GM21528 (cell line): Measurements from ENCODE around the gene R3HDM2.
A peak's percentile ranks its signal among the peaks of the same experiment; 100 is the strongest.

Experiments
- ATAC-seq: cut with Tn5 transposase; IDR thresholded peaks from one replicate; pipeline ENCODE4 v1.9.1; 2021; ENCODE audit warnings: mild to moderate bottlenecking, moderate library complexity; ENCODE audit not compliant: unreplicated experiment, low FRiP score

Gene R3HDM2

GRCh38 chr12:57235017-57235727, 195.7 kb downstream of the R3HDM2 start:
- ATAC-seq: no peak

GRCh38 chr12:57234571-57235016, 196.2 kb downstream of the R3HDM2 start:
- no peak for ATAC-seq

DNA sequence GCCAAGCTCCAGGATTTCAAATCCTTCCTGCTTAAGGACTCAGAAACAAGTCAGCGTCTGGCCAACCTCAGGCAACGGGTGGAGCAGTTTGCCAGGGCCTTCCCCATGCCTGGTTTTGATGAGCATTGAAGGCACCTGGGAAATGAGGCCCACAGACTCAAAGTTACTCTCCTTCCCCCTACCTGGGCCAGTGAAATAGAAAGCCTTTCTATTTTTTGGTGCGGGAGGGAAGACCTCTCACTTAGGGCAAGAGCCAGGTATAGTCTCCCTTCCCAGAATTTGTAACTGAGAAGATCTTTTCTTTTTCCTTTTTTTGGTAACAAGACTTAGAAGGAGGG, 196.6 kb downstream of the R3HDM2 start:
- no peak for ATAC-seq

DNA sequence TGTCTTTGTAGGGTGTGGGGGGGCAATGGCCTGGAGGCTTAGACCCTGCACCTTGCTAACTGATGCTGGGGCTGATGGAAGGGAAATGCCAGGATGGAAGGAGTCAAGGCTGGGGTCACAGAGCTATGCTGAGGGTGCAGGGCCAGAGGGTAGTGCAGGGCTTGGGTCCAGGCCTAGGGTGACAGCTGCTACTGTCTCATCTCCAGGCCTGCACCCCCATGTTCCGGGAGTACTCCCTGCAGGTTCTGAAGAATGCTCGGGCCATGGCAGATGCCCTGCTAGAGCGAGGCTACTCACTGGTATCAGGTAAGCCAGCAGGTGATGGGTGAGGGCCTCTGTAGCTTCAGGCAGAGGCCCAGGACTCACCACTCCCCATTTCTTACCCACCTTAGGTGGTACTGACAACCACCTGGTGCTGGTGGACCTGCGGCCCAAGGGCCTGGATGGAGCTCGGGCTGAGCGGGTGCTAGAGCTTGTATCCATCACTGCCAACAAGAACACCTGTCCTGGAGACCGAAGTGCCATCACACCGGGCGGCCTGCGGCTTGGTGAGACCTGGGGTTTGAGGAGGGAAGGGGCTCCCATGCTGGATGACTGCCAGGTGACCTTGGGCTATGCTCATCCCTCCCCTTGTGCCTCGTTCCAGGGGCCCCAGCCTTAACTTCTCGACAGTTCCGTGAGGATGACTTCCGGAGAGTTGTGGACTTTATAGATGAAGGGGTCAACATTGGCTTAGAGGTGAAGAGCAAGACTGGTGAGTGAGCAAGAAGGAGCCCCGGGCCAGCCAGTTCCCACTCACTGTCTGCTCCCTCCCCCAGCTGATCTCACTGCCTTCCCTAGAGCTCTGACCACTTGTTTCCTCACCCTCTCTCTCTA, 197.2 kb downstream of the R3HDM2 start:
- no peak for ATAC-seq

GRCh38 chr12:57232156-57232756, 198.6 kb downstream of the R3HDM2 start:
- ATAC-seq: no peak

- no peak for ATAC-seq
Measured at GRCh38 chr12:57231276-57232021, 199.4 kb downstream of the R3HDM2 start.

GRCh38 chr12:57230381-57231155, 200.3 kb downstream of the R3HDM2 start:
- ATAC-seq: no peak

GRCh38 chr12:57229634-57230380, 201.0 kb downstream of the R3HDM2 start, which contains the start of gene SHMT2:
SHMT2 (plus strand) TSS chr12:57229711; CDS start chr12:57229779, 68 bp downstream.
- ATAC-seq: peak; percentile 63

GRCh38 chr12:57229046-57229633, 201.7 kb downstream of the R3HDM2 start:
- ATAC-seq: no peak

- no peak for ATAC-seq
Measured at GRCh38 chr12:57227315-57228115, 203.3 kb downstream of the R3HDM2 start.

GRCh38 chr12:57226588-57227314, 204.1 kb downstream of the R3HDM2 start:
- ATAC-seq: no peak

- no peak for ATAC-seq
Measured at GRCh38 chr12:57225680-57226210, 205.1 kb downstream of the R3HDM2 start.

- ATAC-seq: no peak
Measured at GRCh38 chr12:57224973-57225679, 205.7 kb downstream of the R3HDM2 start.

- ATAC-seq: no peak
Measured at GRCh38 chr12:57224278-57224972, 206.4 kb downstream of the R3HDM2 start.

DNA sequence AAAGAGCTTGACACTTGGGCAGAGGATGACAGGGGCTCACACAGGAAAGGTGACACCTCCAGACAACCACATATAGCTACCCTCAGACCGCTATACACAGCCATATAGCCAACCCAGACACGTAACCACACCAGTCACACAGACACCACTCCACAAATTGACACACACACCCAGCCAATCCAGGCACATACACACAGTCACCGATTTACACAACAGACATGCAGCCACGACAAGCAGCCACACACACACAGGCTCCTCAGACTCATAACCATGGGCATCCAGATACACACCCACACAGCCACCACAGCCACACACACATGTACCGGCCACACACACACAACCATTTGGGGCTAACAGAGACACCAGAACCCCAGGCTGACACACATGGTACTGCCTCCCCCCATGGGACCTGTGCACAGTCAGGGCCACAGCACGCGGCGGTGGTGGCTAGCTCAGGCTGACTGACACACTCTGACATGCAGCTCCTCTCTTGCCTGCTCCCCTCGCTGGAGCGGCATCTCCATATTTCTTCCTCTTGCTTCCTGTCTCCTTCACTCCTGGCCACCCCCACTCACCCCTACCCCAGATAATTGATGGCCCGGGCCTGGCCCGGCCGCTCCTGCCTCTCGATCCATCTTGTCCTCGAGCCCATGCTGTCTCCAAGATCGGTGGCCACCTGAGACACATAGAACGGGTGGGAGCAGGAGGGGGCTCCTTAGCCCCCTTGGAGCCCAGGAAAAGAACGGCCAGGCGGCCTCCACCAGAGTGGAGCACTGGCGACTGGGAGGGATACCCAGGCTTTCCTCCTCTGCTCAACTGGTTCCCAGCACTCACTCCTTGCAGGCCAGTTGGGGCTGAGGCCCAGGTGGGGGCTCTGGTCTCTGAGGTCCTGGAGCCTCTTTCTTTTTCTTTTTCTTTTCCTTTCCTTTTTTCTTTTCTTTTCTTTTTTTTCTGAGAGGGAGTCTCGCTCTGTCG, 207.4 kb downstream of the R3HDM2 start:
- ATAC-seq: no peak
